GM12878 (cell line): ENCODE measurements around the gene JAG1. TPM values are rescaled to one million over a fixed set of nuclear protein-coding genes. Genes with fewer than 3 reads are reported as not detected.

Experiments
- ATAC-seq: fragments of 200-7000 bp; cut with Tn5 transposase; 3 replicates; pipeline ENCODE4 v1.9.1; 2020; ENCODE audit warnings: mild to moderate bottlenecking, moderate library complexity
- BruUV-seq: library from RNA; stranded (reverse); fragments of 400-500 nt; replicated peaks from 2 replicates; lab custom pipeline; 2021; lab: Mats Ljungman, UMichigan
- CTCF ChIA-PET: fragments of 300-600 bp; sonication (Branson Sonifier 250); formaldehyde crosslinking; extraction: SDS; loops from one replicate; lab custom pipeline; 2021; ENCODE audit warnings: inconsistent platforms; lab: Yijun Ruan, JAX
- POLR2A ChIA-PET: fragments of 350-600 bp; formaldehyde crosslinking; extraction: SDS; loops from one replicate; lab custom pipeline; 2021; ENCODE audit warnings: inconsistent platforms; lab: Charles Lee
- RAD21 ChIA-PET: fragments of 300-600 bp; sonication (Branson Sonifier 250); formaldehyde crosslinking; loops from one replicate; lab custom pipeline; 2023; ENCODE audit warnings: antibody characterized with exemption; ENCODE audit not compliant: unreplicated experiment; lab: Charles Lee
- SMC1A ChIA-PET: fragments of 300-600 bp; sonication (Branson Sonifier 250); formaldehyde crosslinking; loops from one replicate; lab custom pipeline; 2023; ENCODE audit not compliant: unreplicated experiment, uncharacterized antibody; lab: Charles Lee
- DNase-seq: peaks from one replicate; pipeline ENCODE4 v3.0.0-alpha.2; 2011; ENCODE audit warnings: low read depth, low spot score
- FAIRE-seq: peaks from 3 replicates; lab custom pipeline; 2011; peaks lifted over from hg19 to GRCh38; lab: Jason Lieb, UNC
- H2AFZ ChIP-seq: 2 replicates; pipeline ENCODE4 v1.6.0; 2011; ENCODE audit warnings: low read depth, low read length, control low read depth; ENCODE audit not compliant: control insufficient read depth
- H3K27ac ChIP-seq: 2 replicates; pipeline ENCODE4 v1.5.1; 2011; ENCODE audit warnings: control low read depth; ENCODE audit not compliant: control insufficient read depth, insufficient read depth
- H3K27me3 ChIP-seq, 2 experiments: replicated peaks in 1 of 2; 2 replicates each; pipeline versions ENCODE4 v1.6.0 to v1.6.1; 2011; ENCODE audit warnings: low read length in 1 of 2; ENCODE audit not compliant: control insufficient read depth in 2 of 2, insufficient read depth in 2 of 2
- H3K36me3 ChIP-seq, 2 experiments: 2 replicates each; pipeline ENCODE4 v1.5.1; 2011; ENCODE audit warnings: low read length in 1 of 2; ENCODE audit not compliant: control insufficient read depth in 2 of 2, insufficient read depth in 2 of 2
- H3K4me1 ChIP-seq: 2 replicates; pipeline ENCODE4 v1.6.1; 2011; ENCODE audit warnings: mild to moderate bottlenecking, low read length, moderate library complexity, mixed read lengths; ENCODE audit not compliant: control insufficient read depth, insufficient read depth
- H3K4me2 ChIP-seq: 2 replicates; pipeline ENCODE4 v1.6.0; 2011; ENCODE audit warnings: control low read depth; ENCODE audit not compliant: control insufficient read depth, insufficient read depth
- H3K4me3 ChIP-seq: fragments of 200-600 bp; sonication (generic); 2 replicates; pipeline ENCODE4 v1.5.1; 2016
- H3K79me2 ChIP-seq: 2 replicates; pipeline ENCODE4 v1.6.0; 2011; ENCODE audit warnings: low read length; ENCODE audit not compliant: control insufficient read depth, insufficient read depth
- H3K9ac ChIP-seq: 2 replicates; pipeline ENCODE4 v1.8.0; 2011; ENCODE audit warnings: low read length, control low read depth, mixed read lengths; ENCODE audit not compliant: control insufficient read depth, insufficient read depth
- H3K9me3 ChIP-seq: replicated peaks from 3 replicates; pipeline ENCODE4 v1.5.1; 2011; ENCODE audit warnings: mild to moderate bottlenecking, low read length; ENCODE audit not compliant: control insufficient read depth, insufficient read depth
- H4K20me1 ChIP-seq: 2 replicates; pipeline ENCODE4 v1.6.0; 2011; ENCODE audit not compliant: control insufficient read depth, insufficient read depth
- CHD4 ChIP-seq: fragments of 200-600 bp; sonication (generic); IDR thresholded peaks from 2 replicates; pipeline ENCODE4 v1.6.1; 2016; ENCODE audit warnings: mild to moderate bottlenecking
- EP300 ChIP-seq, 2 experiments: fragments of 150-350 bp in 1 of 2; IDR thresholded peaks; 2 replicates each; pipeline ENCODE4 v1.6.1; 2011 to 2012; ENCODE audit warnings: low read depth in 2 of 2, low read length in 2 of 2, borderline replicate concordance in 1 of 2, improper control_type of control experiment in 1 of 2, inconsistent platforms in 1 of 2; ENCODE audit not compliant: control insufficient read depth in 1 of 2
- NFYA ChIP-seq: IDR thresholded peaks from 2 replicates; pipeline ENCODE4 v1.6.1; 2011; ENCODE audit warnings: low read depth, mild to moderate bottlenecking, low read length, improper control_type of control experiment, borderline replicate concordance
- POLR2AphosphoS2 ChIP-seq: IDR thresholded peaks from 2 replicates; pipeline ENCODE4 v1.6.1; 2011; ENCODE audit warnings: low read depth, mild to moderate bottlenecking, low read length, improper control_type of control experiment, moderate library complexity
- POLR2AphosphoS5 ChIP-seq: IDR thresholded peaks from 2 replicates; pipeline ENCODE4 v1.6.1; 2011; ENCODE audit warnings: mild to moderate bottlenecking, low read length, inconsistent platforms
- STAT3 ChIP-seq: IDR thresholded peaks from 2 replicates; pipeline ENCODE4 v1.6.1; 2011; ENCODE audit warnings: low read depth, low read length, improper control_type of control experiment
- SUPT20H ChIP-seq: IDR thresholded peaks from 2 replicates; pipeline ENCODE4 v1.6.1; 2011; ENCODE audit warnings: low read depth, mild to moderate bottlenecking, low read length, moderate library complexity, borderline replicate concordance; ENCODE audit not compliant: control insufficient read depth
- TCF7 ChIP-seq: IDR thresholded peaks from 2 replicates; pipeline ENCODE4 v1.6.1; 2014; ENCODE audit warnings: antibody characterized with exemption, borderline replicate concordance
- WRNIP1 ChIP-seq: IDR thresholded peaks from 2 replicates; pipeline ENCODE4 v1.6.1; 2011; ENCODE audit warnings: low read depth, low read length, improper control_type of control experiment, borderline replicate concordance
- ZNF24 ChIP-seq: fragments of 450-650 bp; IDR thresholded peaks from 2 replicates; pipeline ENCODE4 v1.6.1; 2017; ENCODE audit warnings: antibody characterized with exemption, mild to moderate bottlenecking
- ZNF384 ChIP-seq: IDR thresholded peaks from 2 replicates; pipeline ENCODE4 v1.6.1; 2012; ENCODE audit warnings: low read depth, mild to moderate bottlenecking, low read length, improper control_type of control experiment, borderline replicate concordance
- WGBS: methylation state at CpG from one replicate; pipeline ENCODE4 v1.1.6; 2016; ENCODE audit warnings: low lambda C conversion rate; ENCODE audit not compliant: insufficient replicate concordance, insufficient coverage; ENCODE audit errors: missing lambda C conversion rate; 5-methylcytosine and 5-hydroxymethylcytosine counted together
- in situ Hi-C: fragments of 300-500 bp; cut with MboI; formaldehyde crosslinking; loops from 9 replicates; pipeline ENCODE4 v1.14.3; 2018; ENCODE audit warnings: mixed read lengths
- intact Hi-C: fragments of 100-400 bp; cut with micrococcal nuclease; formaldehyde crosslinking; loops from one replicate; pipeline ENCODE4 v1.14.2; 2022; ENCODE audit not compliant: unreplicated experiment
- polyA plus RNA-seq, 11 experiments: library from polyadenylated mRNA; depleted of rRNA in 4 of 11; unstranded in 6 of 11; stranded (reverse) in 5 of 11; fragments of >200 nt; fragmentation: Nextera tagmentation in 4 of 11; fragmentation: Illumina TruSeq in 1 of 11; extraction: Ambion mirVana in 4 of 11; extraction: Trizol in 1 of 11; gene quantifications; 1 replicate in 1 of 11; 2 replicates in 10 of 11; pipeline versions ENCODE4 v1.2.1 to v1.2.3, GENCODE V29; 2011 to 2016; ENCODE audit warnings: inconsistent platforms in 2 of 11, missing spikeins in 2 of 11, low read depth in 1 of 11
- total RNA-seq, 4 experiments: library from RNA; depleted of rRNA in 3 of 4; stranded (reverse); fragments of >200 nt in 3 of 4; fragmentation: Illumina TruSeq in 1 of 4; extraction: Trizol in 1 of 4; gene quantifications; 2 replicates each; pipeline versions ENCODE4 v1.2.1 to v1.2.3, GENCODE V29; 2013 to 2021
- TF ChIP-seq, protein P1 (sequence below): fragments of 450-650 bp; formaldehyde crosslinking; IDR thresholded peaks from 2 replicates; pipeline ENCODE4 v1.4.0; 2022; ENCODE audit warnings: mild to moderate bottlenecking, moderate library complexity
- TF ChIP-seq, protein P2 (sequence below): IDR thresholded peaks from 2 replicates; pipeline ENCODE4 v1.6.1; 2011; ENCODE audit warnings: borderline replicate concordance, low read depth, mild to moderate bottlenecking, moderate library complexity, mixed read lengths, low read length; ENCODE audit not compliant: insufficient read depth; ENCODE audit errors: extremely low read length

Gene JAG1
- total and polyA plus RNA-seq, 10 of the 15 experiments (the other 5 are each of a cell fraction or from before 2014, with no cell fraction given), result 0.66 to 6.9 (median 1.8) TPM

DNA sequence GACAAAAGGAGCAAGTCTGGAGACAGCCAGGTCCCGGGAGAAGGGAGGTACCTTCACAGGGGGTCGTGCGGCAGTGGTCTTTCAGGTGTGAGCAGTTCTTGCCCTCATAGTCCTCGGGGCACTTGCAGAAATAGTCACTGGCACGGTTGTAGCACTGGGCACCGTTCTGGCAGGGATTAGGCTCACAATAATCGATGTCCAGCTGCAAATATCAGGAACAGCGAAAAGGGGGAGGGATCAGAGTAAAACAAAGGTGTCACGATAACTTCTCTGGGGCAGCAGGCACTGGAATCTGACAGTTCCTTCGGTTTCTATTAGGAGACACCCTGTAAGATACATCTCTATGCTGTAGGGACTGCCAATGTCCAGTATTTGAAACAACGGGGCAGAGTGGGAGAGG, 25.9 kb downstream of the JAG1 start:
- no peaks in the 10 kb centered on the region for H3K27me3 ChIP-seq
- ATAC-seq (no peak), FAIRE-seq (no peak), DNase-seq (no peak)
- H3K4me3 ChIP-seq, result no peak overlapping the region
- ChIA-PET RAD21 (no interaction called here), POLR2A (no interaction called here), CTCF (interaction anchor here (1.2 to 1.3 kb wide), 2 partner anchors 22 to 546 kb away, joined by 3 to 4 read pairs; no protein-coding TSS in a partner anchor), SMC1A (interaction anchor here (1.1 to 3.2 kb wide), 2 partner anchors 23 to 69 kb away, joined by 3 to 15 read pairs; no protein-coding TSS in a partner anchor)
- whole genome bisulfite sequencing, result 48% methylated on average over 11 of the region's 11 CpGs
- no TSS peak for BruUV-seq
- H3K4me1 ChIP-seq, result peaks cover 14% of the 10 kb centered on the region
- TF ChIP-seq SUPT20H, result no peak
- no peak for TF ChIP-seq CHD4
- TF ChIP-seq NFYA, result no peak
- no peak for TF ChIP-seq WRNIP1
- no peak for TF ChIP-seq STAT3
- no peak for TF ChIP-seq POLR2AphosphoS5
- TF ChIP-seq EP300 (IDR thresholded peaks at IDR 0.05; ENCODE audit: borderline replicate concordance in 1 of 2, control insufficient read depth in 1 of 2, low read depth in 2 of 2, low read length in 2 of 2), result no peak
- TF ChIP-seq POLR2AphosphoS2, result no peak
- no peak for TF ChIP-seq ZNF24
- TF ChIP-seq, protein P1, sequence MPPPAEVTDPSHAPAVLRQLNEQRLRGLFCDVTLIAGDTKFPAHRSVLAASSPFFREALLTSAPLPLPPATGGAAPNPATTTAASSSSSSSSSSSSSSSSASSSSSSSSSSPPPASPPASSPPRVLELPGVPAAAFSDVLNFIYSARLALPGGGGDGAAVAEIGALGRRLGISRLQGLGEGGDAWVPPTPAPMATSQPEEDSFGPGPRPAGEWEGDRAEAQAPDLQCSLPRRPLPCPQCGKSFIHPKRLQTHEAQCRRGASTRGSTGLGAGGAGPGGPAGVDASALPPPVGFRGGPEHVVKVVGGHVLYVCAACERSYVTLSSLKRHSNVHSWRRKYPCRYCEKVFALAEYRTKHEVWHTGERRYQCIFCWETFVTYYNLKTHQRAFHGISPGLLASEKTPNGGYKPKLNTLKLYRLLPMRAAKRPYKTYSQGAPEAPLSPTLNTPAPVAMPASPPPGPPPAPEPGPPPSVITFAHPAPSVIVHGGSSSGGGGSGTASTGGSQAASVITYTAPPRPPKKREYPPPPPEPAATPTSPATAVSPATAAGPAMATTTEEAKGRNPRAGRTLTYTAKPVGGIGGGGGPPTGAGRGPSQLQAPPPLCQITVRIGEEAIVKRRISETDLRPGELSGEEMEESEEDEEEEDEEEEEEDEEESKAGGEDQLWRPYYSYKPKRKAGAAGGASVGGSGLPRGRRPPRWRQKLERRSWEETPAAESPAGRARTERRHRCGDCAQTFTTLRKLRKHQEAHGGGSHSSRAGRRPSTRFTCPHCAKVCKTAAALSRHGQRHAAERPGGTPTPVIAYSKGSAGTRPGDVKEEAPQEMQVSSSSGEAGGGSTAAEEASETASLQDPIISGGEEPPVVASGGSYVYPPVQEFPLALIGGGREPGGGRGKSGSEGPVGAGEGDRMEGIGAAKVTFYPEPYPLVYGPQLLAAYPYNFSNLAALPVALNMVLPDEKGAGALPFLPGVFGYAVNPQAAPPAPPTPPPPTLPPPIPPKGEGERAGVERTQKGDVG (CRISPR knock-in tag), result no peak
- TF ChIP-seq ZNF384, result no peak
- TF ChIP-seq, protein P2, sequence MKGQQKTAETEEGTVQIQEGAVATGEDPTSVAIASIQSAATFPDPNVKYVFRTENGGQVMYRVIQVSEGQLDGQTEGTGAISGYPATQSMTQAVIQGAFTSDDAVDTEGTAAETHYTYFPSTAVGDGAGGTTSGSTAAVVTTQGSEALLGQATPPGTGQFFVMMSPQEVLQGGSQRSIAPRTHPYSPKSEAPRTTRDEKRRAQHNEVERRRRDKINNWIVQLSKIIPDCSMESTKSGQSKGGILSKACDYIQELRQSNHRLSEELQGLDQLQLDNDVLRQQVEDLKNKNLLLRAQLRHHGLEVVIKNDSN, result no peak
- no peak for TF ChIP-seq TCF7
- H3K4me2 ChIP-seq, result no peak overlapping the region
- H3K36me3 ChIP-seq, result peaks cover 9 to 10% of the 10 kb centered on the region in 2 experiments; a peak in 3 of 4 replicates
- in situ Hi-C loops (no loop called here), intact Hi-C loops (loop anchor here (5.0 to 10.0 kb wide), 2 partner anchors 96 to 673 kb away; no protein-coding TSS in a partner anchor)
- no peaks in the 10 kb centered on the region for H3K9me3 ChIP-seq
- H3K27ac ChIP-seq, result no peak overlapping the region
- H2AFZ ChIP-seq, result no peak overlapping the region
- H3K79me2 ChIP-seq, result no peaks in the 10 kb centered on the region
- H4K20me1 ChIP-seq, result no peaks in the 10 kb centered on the region
- H3K9ac ChIP-seq, result no peak overlapping the region
